H1 (cell line): ENCODE results near the gene PAWR. TPM values are rescaled to one million over a fixed set of nuclear protein-coding genes. Genes with fewer than 3 reads are reported as not detected.

ENCODE experiments used
- CTCF ChIA-PET: fragments of 300-600 bp; sonication (Branson Sonifier 250); formaldehyde crosslinking; loops from one replicate; lab custom pipeline; 2021; ENCODE audit not compliant: partially characterized antibody; lab: Charles Lee
- POLR2A ChIA-PET: fragments of 300-600 bp; sonication (Branson Sonifier 250); formaldehyde crosslinking; loops from one replicate; lab custom pipeline; 2021; ENCODE audit warnings: inconsistent platforms; ENCODE audit not compliant: partially characterized antibody; lab: Charles Lee
- DNase-seq, 2 experiments: peaks; one replicate each; pipeline versions ENCODE4 v3.0.0 to v3.0.0-alpha.2; 2010 to 2022; ENCODE audit warnings: low spot score in 2 of 2, low read depth in 1 of 2, mixed read lengths in 1 of 2
- FAIRE-seq: peaks from 2 replicates; lab custom pipeline; 2011; peaks lifted over from hg19 to GRCh38; lab: Jason Lieb, UNC
- H2AFZ ChIP-seq: 2 replicates; pipeline ENCODE4 v1.8.1; 2012; ENCODE audit warnings: low read length, inconsistent platforms
- H2AK5ac ChIP-seq: 2 replicates; pipeline ENCODE4 v1.6.1; 2013; ENCODE audit warnings: low read depth, low read length
- H2BK120ac ChIP-seq: replicated peaks from 2 replicates; pipeline ENCODE3; 2013; ENCODE audit warnings: low read depth, low read length, inconsistent platforms
- H2BK12ac ChIP-seq: 2 replicates; pipeline ENCODE4 v1.6.1; 2013; ENCODE audit warnings: low read depth, low read length
- H2BK15ac ChIP-seq: 2 replicates; pipeline ENCODE4 v1.6.1; 2013; ENCODE audit warnings: low read length
- H2BK20ac ChIP-seq: 2 replicates; pipeline ENCODE4 v1.6.1; 2013; ENCODE audit warnings: low read length
- H2BK5ac ChIP-seq: 2 replicates; pipeline ENCODE4 v1.6.1; 2013; ENCODE audit warnings: low read depth, low read length
- H3K14ac ChIP-seq: 2 replicates; pipeline ENCODE4 v1.6.1; 2013; ENCODE audit warnings: inconsistent platforms; ENCODE audit not compliant: insufficient read length
- H3K18ac ChIP-seq: 2 replicates; pipeline ENCODE4 v1.6.1; 2013; ENCODE audit warnings: low read length; ENCODE audit errors: extremely low read depth
- H3K23ac ChIP-seq: 2 replicates; pipeline ENCODE4 v1.6.1; 2013; ENCODE audit warnings: inconsistent platforms; ENCODE audit not compliant: insufficient read length
- H3K23me2 ChIP-seq: 2 replicates; pipeline ENCODE4 v1.6.1; 2013; ENCODE audit warnings: low read depth, low read length
- H3K27ac ChIP-seq: 2 replicates; pipeline ENCODE4 v1.6.1; 2011; ENCODE audit warnings: low read depth, low read length, inconsistent platforms
- H3K27me3 ChIP-seq, 4 experiments: replicated peaks in 1 of 4; 1 replicate in 1 of 4; 2 replicates in 3 of 4; pipeline versions ENCODE4 v1.6.1 to v1.8.1; 2011 to 2013; ENCODE audit warnings: low read length in 3 of 4, mild to moderate bottlenecking in 3 of 4, inconsistent platforms in 2 of 4, mixed read lengths in 2 of 4, moderate library complexity in 1 of 4; ENCODE audit not compliant: control insufficient read depth in 3 of 4, insufficient read depth in 3 of 4; ENCODE audit errors: extremely low read depth in 1 of 4
- H3K36me3 ChIP-seq, 4 experiments: 2 replicates each; pipeline versions ENCODE4 v1.6.1 to v1.8.1; 2011 to 2013; ENCODE audit warnings: mild to moderate bottlenecking in 4 of 4, low read length in 3 of 4, moderate library complexity in 2 of 4, control low read depth in 1 of 4, inconsistent platforms in 1 of 4; ENCODE audit not compliant: insufficient read depth in 4 of 4, control insufficient read depth in 2 of 4
- H3K4ac ChIP-seq: replicated peaks from 2 replicates; pipeline ENCODE3; 2013; ENCODE audit warnings: low read length, low read depth, mixed read lengths, inconsistent platforms; ENCODE audit not compliant: insufficient read length
- H3K4me1 ChIP-seq, 4 experiments: replicated peaks in 1 of 4; 1 replicate in 1 of 4; 2 replicates in 3 of 4; pipeline versions ENCODE4 v1.6.1 to v1.8.1; 2011 to 2013; ENCODE audit warnings: low read length in 3 of 4, inconsistent platforms in 2 of 4, mixed read lengths in 1 of 4; ENCODE audit not compliant: insufficient read depth in 4 of 4, control insufficient read depth in 3 of 4
- H3K4me2 ChIP-seq, 2 experiments: 2 replicates each; pipeline versions ENCODE4 v1.6.1 to v1.8.1; 2011 to 2013; ENCODE audit warnings: low read depth in 2 of 2, low read length in 2 of 2, control low read depth in 1 of 2, inconsistent platforms in 1 of 2, mild to moderate bottlenecking in 1 of 2; ENCODE audit not compliant: insufficient read depth in 1 of 2
- H3K4me3 ChIP-seq, 4 experiments: fragments of 200-600, 300-600 bp in 1 of 4; sonication (generic), shearing (Covaris generic), sonication (Bioruptor Twin) in 1 of 4; 2 replicates each; pipeline versions ENCODE4 v1.5.1 to v1.8.1; 2011 to 2016; ENCODE audit warnings: low read length in 4 of 4, low read depth in 3 of 4, control low read depth in 2 of 4, inconsistent platforms in 2 of 4, mild to moderate bottlenecking in 2 of 4, mixed read lengths in 1 of 4, moderate library complexity in 1 of 4; ENCODE audit not compliant: insufficient read depth in 2 of 4; ENCODE audit errors: extremely low read depth in 1 of 4
- H3K56ac ChIP-seq: replicated peaks from 2 replicates; pipeline ENCODE3; 2013; ENCODE audit warnings: low read depth, mild to moderate bottlenecking, mixed read lengths, low read length, inconsistent platforms; ENCODE audit not compliant: insufficient read length
- H3K79me1 ChIP-seq: 2 replicates; pipeline ENCODE4 v1.6.1; 2013; ENCODE audit warnings: low read depth, low read length, control low read depth
- H3K79me2 ChIP-seq, 2 experiments: 2 replicates each; pipeline versions ENCODE4 v1.6.1 to v1.8.1; 2012 to 2013; ENCODE audit warnings: low read length in 2 of 2, mild to moderate bottlenecking in 2 of 2, inconsistent platforms in 1 of 2; ENCODE audit not compliant: insufficient read depth in 2 of 2, control insufficient read depth in 1 of 2
- H3K9ac ChIP-seq, 4 experiments: replicated peaks in 1 of 4; 1 replicate in 1 of 4; 2 replicates in 3 of 4; pipeline versions ENCODE4 v1.6.1 to v1.8.1; 2011 to 2013; ENCODE audit warnings: low read depth in 3 of 4, low read length in 3 of 4, control low read depth in 2 of 4, mild to moderate bottlenecking in 2 of 4, moderate library complexity in 2 of 4, inconsistent platforms in 1 of 4; ENCODE audit errors: extremely low read depth in 1 of 4
- H3K9me3 ChIP-seq, 2 experiments: 2 replicates each; pipeline versions ENCODE4 v1.6.1 to v1.8.1; 2012 to 2013; ENCODE audit warnings: mild to moderate bottlenecking in 2 of 2, moderate library complexity in 2 of 2, control low read depth in 1 of 2, inconsistent platforms in 1 of 2, low read depth in 1 of 2, low read length in 1 of 2, mixed read lengths in 1 of 2; ENCODE audit not compliant: insufficient read depth in 2 of 2
- H4K20me1 ChIP-seq, 2 experiments: replicated peaks in 1 of 2; 2 replicates each; pipeline versions ENCODE3 to v1.8.1; 2011 to 2013; ENCODE audit warnings: inconsistent platforms in 2 of 2, low read length in 2 of 2, mild to moderate bottlenecking in 1 of 2; ENCODE audit not compliant: insufficient read depth in 2 of 2, control insufficient read depth in 1 of 2
- H4K5ac ChIP-seq: 2 replicates; pipeline ENCODE4 v1.6.1; 2013; ENCODE audit warnings: low read length, low read depth, mixed read lengths, inconsistent platforms; ENCODE audit not compliant: insufficient read length
- H4K8ac ChIP-seq: 2 replicates; pipeline ENCODE4 v1.8.0; 2013; ENCODE audit warnings: mild to moderate bottlenecking, moderate library complexity, low read length, inconsistent platforms; ENCODE audit not compliant: insufficient read depth; ENCODE audit errors: extremely low read depth
- H4K91ac ChIP-seq: replicated peaks from 2 replicates; pipeline ENCODE3; 2013; ENCODE audit warnings: low read length, mixed read lengths, inconsistent platforms; ENCODE audit not compliant: insufficient read length
- BRCA1 ChIP-seq: IDR thresholded peaks from 2 replicates; pipeline ENCODE4 v1.6.1; 2012; ENCODE audit warnings: low read depth, low read length, improper control_type of control experiment
- CBX8 ChIP-seq: fragments of 300-800, 300-1000 bp; sonication (generic); IDR thresholded peaks from 2 replicates; pipeline ENCODE4 v1.7.1; 2016; ENCODE audit warnings: low read depth, low read length, borderline replicate concordance
- EGR1 ChIP-seq: IDR thresholded peaks from 2 replicates; pipeline ENCODE4 v1.6.1; 2011; ENCODE audit warnings: low read depth, low read length, borderline replicate concordance
- EP300 ChIP-seq, 2 experiments: IDR thresholded peaks; 1 replicate in 1 of 2; 2 replicates in 1 of 2; pipeline ENCODE4 v1.6.1; 2011 to 2012; ENCODE audit warnings: low read depth in 2 of 2, low read length in 2 of 2, mild to moderate bottlenecking in 2 of 2, borderline replicate concordance in 1 of 2, inconsistent platforms in 1 of 2, moderate library complexity in 1 of 2
- EZH2 ChIP-seq: fragments of 200-600 bp; sonication (generic); IDR thresholded peaks from 2 replicates; pipeline ENCODE4 v1.7.1; 2012; ENCODE audit warnings: low read depth, mild to moderate bottlenecking, moderate library complexity, low read length, inconsistent platforms; ENCODE audit not compliant: severe bottlenecking
- GABPA ChIP-seq: IDR thresholded peaks from 2 replicates; pipeline ENCODE4 v1.6.1; 2011; ENCODE audit warnings: mild to moderate bottlenecking, low read length, moderate library complexity, borderline replicate concordance; ENCODE audit not compliant: insufficient read depth
- KDM5A ChIP-seq: fragments of 200-600 bp; IDR thresholded peaks from 2 replicates; pipeline ENCODE4 v1.7.1; 2012; ENCODE audit warnings: mild to moderate bottlenecking, low read length, inconsistent platforms, mixed read lengths
- MAX ChIP-seq: IDR thresholded peaks from 2 replicates; pipeline ENCODE4 v1.6.1; 2012; ENCODE audit warnings: inconsistent platforms
- PHF8 ChIP-seq: fragments of 200-600 bp; sonication (generic); conservative IDR thresholded peaks from 2 replicates; pipeline ENCODE4 v1.7.1; 2012; ENCODE audit warnings: low read depth, mild to moderate bottlenecking, inconsistent platforms, low read length, moderate library complexity
- POLR2A ChIP-seq, 2 experiments: IDR thresholded peaks; 1 replicate in 1 of 2; 2 replicates in 1 of 2; pipeline ENCODE4 v1.6.1; 2011; ENCODE audit warnings: low read depth in 2 of 2, low read length in 2 of 2, mild to moderate bottlenecking in 2 of 2; ENCODE audit errors: control extremely low read depth in 1 of 2
- RBBP5 ChIP-seq: IDR thresholded peaks from 2 replicates; pipeline ENCODE4 v1.7.1; 2012; ENCODE audit warnings: low read depth, mild to moderate bottlenecking, inconsistent platforms, low read length, moderate library complexity, borderline replicate concordance
- RFX5 ChIP-seq: IDR thresholded peaks from 2 replicates; pipeline ENCODE4 v1.6.1; 2011; ENCODE audit warnings: low read depth, low read length, improper control_type of control experiment, borderline replicate concordance
- RXRA ChIP-seq: IDR thresholded peaks from 2 replicates; pipeline ENCODE4 v1.6.1; 2011; ENCODE audit warnings: low read depth, mild to moderate bottlenecking, low read length, moderate library complexity; ENCODE audit not compliant: insufficient read depth
- TCF12 ChIP-seq: IDR thresholded peaks from 2 replicates; pipeline ENCODE4 v1.6.1; 2011; ENCODE audit warnings: low read depth, mild to moderate bottlenecking, low read length
- WGBS, 2 experiments: shearing (Covaris generic) in 1 of 2; methylation state at CpG; one replicate each; pipeline versions ENCODE4 v1.1.6 to v1.1.7; 2013 to 2015; ENCODE audit warnings: low lambda C conversion rate in 2 of 2, mixed read lengths in 2 of 2, inconsistent platforms in 1 of 2, low coverage in 1 of 2, missing lambda C conversion rate in 1 of 2; ENCODE audit not compliant: insufficient replicate concordance in 2 of 2, insufficient coverage in 1 of 2, insufficient read length in 1 of 2; ENCODE audit errors: extremely low coverage in 1 of 2, missing lambda C conversion rate in 1 of 2; 5-methylcytosine and 5-hydroxymethylcytosine counted together
- polyA plus RNA-seq, 7 experiments: library from polyadenylated mRNA; depleted of rRNA in 3 of 7; stranded (reverse) in 5 of 7; unstranded in 2 of 7; fragments of >200 nt in 5 of 7; fragments of 200-250 nt in 2 of 7; gene quantifications; 1 replicate in 5 of 7; 2 replicates in 1 of 7; 4 replicates in 1 of 7; pipeline versions ENCODE4 v1.2.1 to v1.2.3, GENCODE V29; 2011 to 2013; ENCODE audit warnings: missing spikeins in 2 of 7, mixed read lengths in 2 of 7
- total RNA-seq: library from RNA; stranded (reverse); fragmentation: NEBNext Ultra II Directional; extraction: Animal tissue kit (Norgen Biotek cat#: 25700); gene quantifications from 2 replicates; pipeline ENCODE4 v1.2.1, GENCODE V29; 2021

Gene PAWR
- total and polyA plus RNA-seq, 2 of the 8 experiments (the other 6 are each of a cell fraction or from before 2014, with no cell fraction given) = 28.3 to 327 TPM

GRCh38 chr12:79652521-79652920 lies 38.2 kb downstream of the PAWR start:
- no peak overlapping the region for H3K18ac ChIP-seq
- no peak overlapping the region for H2BK120ac ChIP-seq
- FAIRE-seq (no peak), DNase-seq (no peak)
- no peak overlapping the region for H4K91ac ChIP-seq
- H3K14ac ChIP-seq = no peak overlapping the region
- peaks cover 0 to 12% (median 1%) of the 10 kb centered on the region in 4 experiments; a peak in 1 of 8 replicates for H3K36me3 ChIP-seq
- no peak overlapping the region for H3K9ac ChIP-seq
- peaks cover 7 to 11% of the 10 kb centered on the region in 2 experiments for H4K20me1 ChIP-seq
- H2BK12ac ChIP-seq = no peak overlapping the region
- H3K4me1 ChIP-seq = peaks cover 0 to 18% (median 3%) of the 10 kb centered on the region in 4 experiments; a peak in 4 of 7 replicates
- H3K23me2 ChIP-seq = no peaks in the 10 kb centered on the region
- TF ChIP-seq KDM5A = no peak
- TF ChIP-seq EP300 (IDR thresholded peaks at IDR 0.05; ENCODE audit: borderline replicate concordance in 1 of 2, low read depth in 2 of 2, low read length in 2 of 2) = no peak
- TF ChIP-seq POLR2A (IDR thresholded peaks at IDR 0.05; ENCODE audit: control extremely low read depth in 1 of 2, low read depth in 2 of 2, low read length in 2 of 2) = no peak
- TF ChIP-seq MAX = no peak
- no peak for TF ChIP-seq EZH2
- no peak for TF ChIP-seq EGR1
- TF ChIP-seq RXRA = no peak
- no peak for TF ChIP-seq PHF8
- TF ChIP-seq TCF12 = no peak
- no peak for TF ChIP-seq RFX5
- no peak for TF ChIP-seq BRCA1
- no peak for TF ChIP-seq RBBP5
- TF ChIP-seq CBX8 = no peak
- no peak for TF ChIP-seq GABPA
- H3K56ac ChIP-seq = no peak overlapping the region
- H2BK20ac ChIP-seq = no peak overlapping the region
- no peak overlapping the region for H2BK15ac ChIP-seq
- H3K23ac ChIP-seq = no peak overlapping the region
- H3K27me3 ChIP-seq = no peaks in the 10 kb centered on the region
- H3K79me2 ChIP-seq = peaks cover 20 to 99% of the 10 kb centered on the region in 2 experiments
- H3K79me1 ChIP-seq = no peaks in the 10 kb centered on the region; the same call in 1 of the 2 replicates
- H4K5ac ChIP-seq = no peak overlapping the region
- H3K4me2 ChIP-seq = no peak overlapping the region
- ChIA-PET POLR2A (interaction anchor here (1.0 to 1.6 kb wide), 3 partner anchors 11 to 43 kb away, joined by 3 to 4 read pairs (median 3); no protein-coding TSS in a partner anchor), CTCF (no interaction called here)
- no peaks in the 10 kb centered on the region for H3K9me3 ChIP-seq
- no peak overlapping the region for H2BK5ac ChIP-seq
- H3K4ac ChIP-seq = no peak overlapping the region
- H3K4me3 ChIP-seq = peak overlapping the region in 1 of 4 experiments; percentile 23; a peak in 1 of 8 replicates
- H2AK5ac ChIP-seq = no peak overlapping the region
- 74% methylated on average over 1 of the region's 1 CpG; no CpG with 5 or more reads in 1 of the 2 experiments for WGBS, 2 experiments
- H4K8ac ChIP-seq = no peak overlapping the region
- H3K27ac ChIP-seq = no peak overlapping the region
- no peak overlapping the region for H2AFZ ChIP-seq
